ENCODE data around the gene TRAPPC10. TPM values are rescaled to one million over a fixed set of nuclear protein-coding genes. Genes with fewer than 3 reads are reported as not detected.

Gene TRAPPC10
- total and polyA plus RNA-seq, 9 of the 15 experiments (the other 6 are each of a cell fraction or from before 2014, with no cell fraction given): 1.1 to 33.8 (median 24.3) TPM

GRCh38 chr21:44012474-44013379 is 618 bp downstream of the TRAPPC10 start (continued):
- TF ChIP-seq HDAC3 (IDR thresholded peaks at IDR 0.05; ENCODE audit: borderline replicate concordance, partially characterized antibody): no peak
- TF ChIP-seq SMARCE1 (IDR thresholded peaks at IDR 0.05): no peak
- no peak for TF ChIP-seq CHD7 (IDR thresholded peaks at IDR 0.05; ENCODE audit: low read depth, low read length)
- TF ChIP-seq ZEB2 (IDR thresholded peaks at IDR 0.05): peak; percentile 67
- no peak for TF ChIP-seq ZNF217 (CRISPR knock-in tag; IDR thresholded peaks at IDR 0.05)
- TF ChIP-seq SRSF3 (IDR thresholded peaks at IDR 0.05; ENCODE audit: insufficient read depth, low read length): no peak
- TF ChIP-seq, protein P1, sequence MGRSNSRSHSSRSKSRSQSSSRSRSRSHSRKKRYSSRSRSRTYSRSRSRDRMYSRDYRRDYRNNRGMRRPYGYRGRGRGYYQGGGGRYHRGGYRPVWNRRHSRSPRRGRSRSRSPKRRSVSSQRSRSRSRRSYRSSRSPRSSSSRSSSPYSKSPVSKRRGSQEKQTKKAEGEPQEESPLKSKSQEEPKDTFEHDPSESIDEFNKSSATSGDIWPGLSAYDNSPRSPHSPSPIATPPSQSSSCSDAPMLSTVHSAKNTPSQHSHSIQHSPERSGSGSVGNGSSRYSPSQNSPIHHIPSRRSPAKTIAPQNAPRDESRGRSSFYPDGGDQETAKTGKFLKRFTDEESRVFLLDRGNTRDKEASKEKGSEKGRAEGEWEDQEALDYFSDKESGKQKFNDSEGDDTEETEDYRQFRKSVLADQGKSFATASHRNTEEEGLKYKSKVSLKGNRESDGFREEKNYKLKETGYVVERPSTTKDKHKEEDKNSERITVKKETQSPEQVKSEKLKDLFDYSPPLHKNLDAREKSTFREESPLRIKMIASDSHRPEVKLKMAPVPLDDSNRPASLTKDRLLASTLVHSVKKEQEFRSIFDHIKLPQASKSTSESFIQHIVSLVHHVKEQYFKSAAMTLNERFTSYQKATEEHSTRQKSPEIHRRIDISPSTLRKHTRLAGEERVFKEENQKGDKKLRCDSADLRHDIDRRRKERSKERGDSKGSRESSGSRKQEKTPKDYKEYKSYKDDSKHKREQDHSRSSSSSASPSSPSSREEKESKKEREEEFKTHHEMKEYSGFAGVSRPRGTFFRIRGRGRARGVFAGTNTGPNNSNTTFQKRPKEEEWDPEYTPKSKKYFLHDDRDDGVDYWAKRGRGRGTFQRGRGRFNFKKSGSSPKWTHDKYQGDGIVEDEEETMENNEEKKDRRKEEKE (IDR thresholded peaks at IDR 0.05; ENCODE audit: borderline replicate concordance in 1 of 2, control insufficient read depth in 1 of 2, low read depth in 2 of 2, low read length in 1 of 2): no peak
- peak in 1 of 2 experiments; percentile 56; a peak in 2 of 4 replicates for TF ChIP-seq TEAD1 (CRISPR knock-in tag; IDR thresholded peaks at IDR 0.05)
- peak; percentile 70; the same call in 1 of the 2 replicates for TF ChIP-seq E2F3 (CRISPR knock-in tag; IDR thresholded peaks at IDR 0.05)
- TF ChIP-seq, protein P2, sequence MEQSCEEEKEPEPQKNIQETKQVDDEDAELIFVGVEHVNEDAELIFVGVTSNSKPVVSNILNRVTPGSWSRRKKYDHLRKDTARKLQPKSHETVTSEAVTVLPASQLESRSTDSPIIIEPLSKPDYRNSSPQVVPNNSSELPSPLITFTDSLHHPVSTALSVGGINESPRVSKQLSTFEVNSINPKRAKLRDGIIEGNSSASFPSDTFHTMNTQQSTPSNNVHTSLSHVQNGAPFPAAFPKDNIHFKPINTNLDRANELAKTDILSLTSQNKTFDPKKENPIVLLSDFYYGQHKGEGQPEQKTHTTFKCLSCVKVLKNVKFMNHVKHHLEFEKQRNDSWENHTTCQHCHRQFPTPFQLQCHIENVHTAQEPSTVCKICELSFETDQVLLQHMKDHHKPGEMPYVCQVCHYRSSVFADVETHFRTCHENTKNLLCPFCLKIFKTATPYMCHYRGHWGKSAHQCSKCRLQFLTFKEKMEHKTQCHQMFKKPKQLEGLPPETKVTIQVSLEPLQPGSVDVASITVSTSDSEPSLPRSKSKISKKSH (CRISPR knock-in tag; IDR thresholded peaks at IDR 0.05): no peak

Data from K562 (cell line).